Upper lobe of right lung (tissue), 1 donor: ENCODE measurements around the gene DHRSX. TPM values are rescaled to one million over a fixed set of nuclear protein-coding genes. Genes with fewer than 3 reads are reported as not detected.
"Not testable (repeated sequence)": the region's sequence is repeated elsewhere in the genome, so short reads cannot be mapped to it uniquely, and the experiment has no call there.

ENCODE experiments used
- ATAC-seq: fragments of 200-7000 bp; cut with Tn5 transposase; one replicate; pipeline ENCODE4 v1.9.1; 2020; ENCODE audit warnings: mild to moderate bottlenecking, moderate library complexity
- DNase-seq: peaks from one replicate; pipeline ENCODE4 v3.0.0-alpha.2; 2020
- H3K27ac ChIP-seq: fragments of 200-600 bp; one replicate; pipeline ENCODE4 v1.8.0; 2022
- H3K27me3 ChIP-seq: fragments of 200-600 bp; one replicate; pipeline ENCODE4 v1.8.0; 2022; ENCODE audit warnings: mild to moderate bottlenecking
- H3K36me3 ChIP-seq: fragments of 200-600 bp; one replicate; pipeline ENCODE4 v1.8.0; 2022
- H3K4me1 ChIP-seq: fragments of 200-600 bp; one replicate; pipeline ENCODE4 v1.8.0; 2022
- H3K4me3 ChIP-seq: fragments of 200-600 bp; one replicate; pipeline ENCODE4 v1.8.0; 2022; ENCODE audit warnings: mild to moderate bottlenecking
- H3K9me3 ChIP-seq: fragments of 200-600 bp; one replicate; pipeline ENCODE4 v1.8.0; 2022
- CTCF ChIP-seq: fragments of 200-600 bp; IDR thresholded peaks from one replicate; pipeline ENCODE4 v1.8.0; 2022; ENCODE audit warnings: antibody characterized with exemption
- intact Hi-C: fragments of 100-400 bp; cut with DNase I; formaldehyde crosslinking; loops from one replicate; pipeline ENCODE4 v1.11.0; 2022
- total RNA-seq: library from RNA; stranded (reverse); fragmentation: NEBNext Ultra II Directional; extraction: Animal tissue kit (Norgen Biotek cat#: 25700); gene quantifications from one replicate; pipeline ENCODE4 v1.2.1, GENCODE V29; 2021
- donor health status: DM: no; HTN: yes; CAD: no; lungs with severe emphysema.

DHRSX gene
- total RNA-seq, 1 donor from 2014 or later = 34.8 TPM

GRCh38 chrX:2387614-2388239, 113.0 kb downstream of the DHRSX start:
- no peaks in the 10 kb centered on the region for H3K9me3 ChIP-seq
- H3K4me3 ChIP-seq = no peak overlapping the region
- no peak for TF ChIP-seq CTCF
- H3K4me1 ChIP-seq = no peaks in the 10 kb centered on the region
- no peak for ATAC-seq
- H3K27me3 ChIP-seq = no peaks in the 10 kb centered on the region
- H3K27ac ChIP-seq = no peak overlapping the region
- H3K36me3 ChIP-seq = no peaks in the 10 kb centered on the region
- intact Hi-C loops = no loop called here
- DNase-seq = no peak

- DNase-seq (no peak), ATAC-seq (no peak)
- no peak for TF ChIP-seq CTCF
- Histone ChIP-seq H3K36me3 (no peaks in the 10 kb centered on the region), H3K9me3 (no peaks in the 10 kb centered on the region), H3K27me3 (no peaks in the 10 kb centered on the region), H3K27ac (no peak overlapping the region), H3K4me1 (no peaks in the 10 kb centered on the region), H3K4me3 (no peak overlapping the region)
- intact Hi-C loops = no loop called here
These were observed 115.6 kb downstream of the DHRSX start for GRCh38 chrX:2385224-2385623.

- no peak overlapping the region for H3K27ac ChIP-seq
- H3K4me3 ChIP-seq = no peak overlapping the region
- intact Hi-C loops = no loop called here
- ATAC-seq = no peak
- H3K9me3 ChIP-seq = no peaks in the 10 kb centered on the region
- no peak for DNase-seq
- no peaks in the 10 kb centered on the region for H3K27me3 ChIP-seq
- no peak for TF ChIP-seq CTCF
- H3K36me3 ChIP-seq = no peaks in the 10 kb centered on the region
- no peaks in the 10 kb centered on the region for H3K4me1 ChIP-seq
These were observed 116.3 kb downstream of the DHRSX start for GRCh38 chrX:2384486-2384885.

- intact Hi-C loops = no loop called here
- no peak for TF ChIP-seq CTCF
- DNase-seq (no peak), ATAC-seq (no peak)
- no peaks in the 10 kb centered on the region for H3K4me1 ChIP-seq
- H3K27ac ChIP-seq = no peak overlapping the region
- no peak overlapping the region for H3K4me3 ChIP-seq
- no peaks in the 10 kb centered on the region for H3K9me3 ChIP-seq
- H3K27me3 ChIP-seq = no peaks in the 10 kb centered on the region
- H3K36me3 ChIP-seq = no peaks in the 10 kb centered on the region
These were observed 117.0 kb downstream of the DHRSX start for GRCh38 chrX:2383735-2384134.

DNA sequence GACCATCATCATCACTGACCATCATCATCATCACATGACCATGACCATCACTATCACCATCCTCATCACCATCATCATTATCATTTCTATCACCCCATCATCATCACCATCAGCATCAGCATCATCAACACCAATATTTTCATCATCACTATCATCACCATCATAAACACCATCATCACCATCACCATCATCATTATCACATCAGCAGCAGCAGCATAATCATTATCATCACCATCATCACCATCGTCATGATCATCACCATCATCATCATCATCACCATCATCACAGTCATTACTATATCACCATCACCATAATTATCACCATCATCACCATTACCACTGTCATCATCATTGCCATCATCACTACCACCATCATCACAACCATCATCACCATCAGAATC, 117.6 kb downstream of the DHRSX start:
- no peaks in the 10 kb centered on the region for H3K27me3 ChIP-seq
- ATAC-seq (no peak), DNase-seq (no peak)
- no peak overlapping the region for H3K4me3 ChIP-seq
- no peaks in the 10 kb centered on the region for H3K9me3 ChIP-seq
- no peak overlapping the region for H3K27ac ChIP-seq
- no peaks in the 10 kb centered on the region for H3K4me1 ChIP-seq
- intact Hi-C loops = no loop called here
- no peaks in the 10 kb centered on the region for H3K36me3 ChIP-seq
- no peak for TF ChIP-seq CTCF

DNA sequence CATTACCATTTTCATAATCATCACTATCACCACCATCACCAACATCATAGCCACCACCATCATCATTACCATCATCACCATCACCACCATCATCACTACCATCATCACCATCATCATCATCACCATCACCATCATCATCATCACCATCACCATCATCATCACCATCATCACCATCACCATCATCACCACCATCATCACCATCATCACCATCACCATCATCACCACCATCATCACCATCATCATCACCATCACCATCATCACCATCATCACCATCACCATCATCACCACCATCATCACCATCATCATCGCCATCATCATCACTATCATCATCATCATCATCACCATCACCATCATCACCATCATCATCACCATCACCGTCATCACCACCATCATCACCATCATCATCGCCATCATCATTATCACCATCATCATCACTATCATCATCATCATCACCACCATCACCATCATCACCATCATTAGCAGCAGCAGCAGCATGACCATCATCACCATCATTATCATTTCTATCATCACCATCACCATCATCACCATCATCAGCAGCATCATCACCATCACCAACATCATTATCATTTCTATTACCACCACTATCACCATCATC, 118.2 kb downstream of the DHRSX start:
- H3K27ac ChIP-seq, H3K4me1 ChIP-seq, intact Hi-C loops, DNase-seq, H3K36me3 ChIP-seq, H3K9me3 ChIP-seq, ATAC-seq, H3K27me3 ChIP-seq, H3K4me3 ChIP-seq: not testable (repeated sequence)
